ENCODE results near the gene PTPN12. TPM values are rescaled to one million over a fixed set of nuclear protein-coding genes. Genes with fewer than 3 reads are reported as not detected.

The PTPN12 gene
- total and polyA plus RNA-seq, 8 donors, result 8.4 to 147 (median 38.6) TPM

- Histone ChIP-seq H3K4me1 (peaks cover 23 to 83% (median 49%) of the 10 kb centered on the region in 4 donors), H3K27ac (peak overlapping the region in 1 of 5 donors; percentile 15)
- no peak for DNase-seq
These were observed 11.1 kb downstream of the PTPN12 start for GRCh38 chr7:77548206-77548605.

GRCh38 chr7:77549106-77549870 lies 12.2 kb downstream of the PTPN12 start:
- Histone ChIP-seq H3K9me3 (peaks cover 0 to 8% (median 4%) of the 10 kb centered on the region in 4 donors), H3K4me1 (peaks cover 22 to 80% (median 42%) of the 10 kb centered on the region in 4 donors), H3K36me3 (no peaks in the 10 kb centered on the region), H3K27me3 (no peaks in the 10 kb centered on the region), H3K4me3 (no peak overlapping the region), H3K27ac (peak overlapping the region in 3 of 5 donors; percentile 15 to 40 (median 21))
- no peak for DNase-seq
- TF ChIP-seq POLR2AphosphoS5 (IDR thresholded peaks at IDR 0.05) (no peak), POLR2A (IDR thresholded peaks at IDR 0.05) (no peak), EP300 (IDR thresholded peaks at IDR 0.05) (no peak), CTCF (IDR thresholded peaks at IDR 0.05) (no peak)
- intact Hi-C loops (cut with DNase I; ENCODE audit: low total_unique reads), result no loop called here
- 79 to 88% (median 82%) methylated on average over 3 of the region's 3 CpGs for WGBS, 5 donors

More at GRCh38 chr7:77548206-77548605, 11.1 kb downstream of the PTPN12 start:
- no peak overlapping the region for H3K4me3 ChIP-seq
- no peaks in the 10 kb centered on the region for H3K27me3 ChIP-seq
- H3K9me3 ChIP-seq, result peaks cover 0 to 3% (median under 1%) of the 10 kb centered on the region in 4 donors
- TF ChIP-seq CTCF (IDR thresholded peaks at IDR 0.05) (no peak), EP300 (IDR thresholded peaks at IDR 0.05) (no peak), POLR2AphosphoS5 (IDR thresholded peaks at IDR 0.05) (no peak), POLR2A (IDR thresholded peaks at IDR 0.05) (no peak)
- WGBS, 5 donors, result 59 to 67% (median 64%) methylated on average over 3 of the region's 3 CpGs
- no peaks in the 10 kb centered on the region for H3K36me3 ChIP-seq
- intact Hi-C loops (cut with DNase I; ENCODE audit: low total_unique reads), result no loop called here

- no peaks in the 10 kb centered on the region for H3K27me3 ChIP-seq
- intact Hi-C loops (cut with DNase I; ENCODE audit: low total_unique reads), result no loop called here
- H3K36me3 ChIP-seq, result no peaks in the 10 kb centered on the region
- peaks cover 15 to 75% (median 39%) of the 10 kb centered on the region in 4 donors for H3K4me1 ChIP-seq
- 65 to 86% (median 76%) methylated on average over 3 of the region's 3 CpGs for WGBS, 5 donors
- peaks cover 0 to 8% (median 4%) of the 10 kb centered on the region in 4 donors for H3K9me3 ChIP-seq
- TF ChIP-seq POLR2A (IDR thresholded peaks at IDR 0.05), result no peak
- no peak for TF ChIP-seq CTCF (IDR thresholded peaks at IDR 0.05)
- no peak for TF ChIP-seq EP300 (IDR thresholded peaks at IDR 0.05)
- TF ChIP-seq POLR2AphosphoS5 (IDR thresholded peaks at IDR 0.05), result no peak
- no peak for DNase-seq
- no peak overlapping the region for H3K4me3 ChIP-seq
- peak overlapping the region in 1 of 5 donors; percentile 15 for H3K27ac ChIP-seq
These were observed 13.5 kb downstream of the PTPN12 start for GRCh38 chr7:77550586-77550985.

- intact Hi-C loops (cut with DNase I; ENCODE audit: low total_unique reads), result no loop called here
- H3K4me1 ChIP-seq, result peaks cover 15 to 74% (median 33%) of the 10 kb centered on the region in 4 donors
- H3K27me3 ChIP-seq, result no peaks in the 10 kb centered on the region
- no peak overlapping the region for H3K4me3 ChIP-seq
- H3K36me3 ChIP-seq, result peaks cover 0 to 10% (median 4%) of the 10 kb centered on the region in 4 donors
- DNase-seq, result no peak
- TF ChIP-seq POLR2A (IDR thresholded peaks at IDR 0.05) (no peak), CTCF (IDR thresholded peaks at IDR 0.05) (no peak), POLR2AphosphoS5 (IDR thresholded peaks at IDR 0.05) (no peak), EP300 (IDR thresholded peaks at IDR 0.05) (no peak)
- WGBS, 5 donors, result 74 to 86% (median 80%) methylated on average over 2 of the region's 2 CpGs
- H3K27ac ChIP-seq, result no peak overlapping the region
- H3K9me3 ChIP-seq, result peaks cover 0 to 8% (median 4%) of the 10 kb centered on the region in 4 donors
These were observed 16.0 kb downstream of the PTPN12 start for GRCh38 chr7:77553123-77553522.

All from stomach (tissue), 9 donors.